Measurements from ENCODE around the gene RFTN1. TPM values are rescaled to one million over a fixed set of nuclear protein-coding genes. Genes with fewer than 3 reads are reported as not detected.

The RFTN1 gene
- total RNA-seq, 4 donors from 2014 or later: 10.3 to 26.9 (median 22.3) TPM

DNA sequence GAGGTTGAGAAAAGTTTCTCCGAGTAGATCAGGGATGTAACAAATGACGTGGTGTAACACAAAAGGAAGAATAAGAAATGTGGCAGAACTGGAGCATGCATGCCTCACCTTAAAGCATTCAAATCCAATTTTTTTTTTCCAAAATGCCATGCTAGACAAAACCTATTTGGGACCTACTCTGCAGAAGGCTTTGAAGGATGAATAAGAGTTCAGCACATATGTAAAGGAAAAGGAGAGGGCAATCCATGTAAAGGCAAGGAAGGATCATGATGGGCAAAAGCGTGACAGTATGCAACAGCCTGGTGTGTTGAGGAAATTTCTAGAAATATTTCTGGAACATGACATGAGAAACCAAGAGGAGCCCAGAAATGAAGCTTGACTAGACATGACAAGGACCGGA is 132.1 kb downstream of the RFTN1 start:
- DNase-seq (ENCODE audit: low spot score in 2 of 2): no peak
- Histone ChIP-seq H3K36me3 (peaks cover 5% of the 10 kb centered on the region), H3K9me3 (no peaks in the 10 kb centered on the region), H3K27me3 (no peaks in the 10 kb centered on the region), H3K4me3 (no peak overlapping the region), H3K27ac (no peak overlapping the region), H3K4me1 (no peaks in the 10 kb centered on the region)
- TF ChIP-seq EP300 (IDR thresholded peaks at IDR 0.05) (no peak), POLR2A (IDR thresholded peaks at IDR 0.05) (no peak), POLR2AphosphoS5 (IDR thresholded peaks at IDR 0.05) (no peak)
- TF ChIP-seq, protein P1, sequence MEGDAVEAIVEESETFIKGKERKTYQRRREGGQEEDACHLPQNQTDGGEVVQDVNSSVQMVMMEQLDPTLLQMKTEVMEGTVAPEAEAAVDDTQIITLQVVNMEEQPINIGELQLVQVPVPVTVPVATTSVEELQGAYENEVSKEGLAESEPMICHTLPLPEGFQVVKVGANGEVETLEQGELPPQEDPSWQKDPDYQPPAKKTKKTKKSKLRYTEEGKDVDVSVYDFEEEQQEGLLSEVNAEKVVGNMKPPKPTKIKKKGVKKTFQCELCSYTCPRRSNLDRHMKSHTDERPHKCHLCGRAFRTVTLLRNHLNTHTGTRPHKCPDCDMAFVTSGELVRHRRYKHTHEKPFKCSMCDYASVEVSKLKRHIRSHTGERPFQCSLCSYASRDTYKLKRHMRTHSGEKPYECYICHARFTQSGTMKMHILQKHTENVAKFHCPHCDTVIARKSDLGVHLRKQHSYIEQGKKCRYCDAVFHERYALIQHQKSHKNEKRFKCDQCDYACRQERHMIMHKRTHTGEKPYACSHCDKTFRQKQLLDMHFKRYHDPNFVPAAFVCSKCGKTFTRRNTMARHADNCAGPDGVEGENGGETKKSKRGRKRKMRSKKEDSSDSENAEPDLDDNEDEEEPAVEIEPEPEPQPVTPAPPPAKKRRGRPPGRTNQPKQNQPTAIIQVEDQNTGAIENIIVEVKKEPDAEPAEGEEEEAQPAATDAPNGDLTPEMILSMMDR (IDR thresholded peaks at IDR 0.05): no peak
- WGBS: 87% methylated on average over 4 of the region's 4 CpGs

DNA sequence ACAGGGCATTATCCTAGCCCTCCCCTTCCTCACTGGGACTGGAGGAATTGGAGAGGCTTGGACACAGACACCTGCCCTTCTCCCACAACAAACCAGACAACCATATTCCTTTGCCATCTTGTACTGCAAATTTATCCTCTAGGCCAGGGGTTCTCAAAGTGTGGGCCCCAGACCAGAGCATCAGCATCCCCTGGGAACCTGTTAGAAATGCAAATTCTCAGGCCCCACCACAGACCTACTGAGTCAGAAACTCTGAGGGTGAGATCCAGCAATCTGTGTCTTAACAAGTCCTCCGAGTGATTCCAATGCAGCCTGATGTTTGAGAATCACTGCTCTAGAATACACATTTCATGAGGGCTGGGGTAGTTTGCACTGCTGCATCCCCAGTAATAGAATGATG is 133.1 kb downstream of the RFTN1 start:
- Histone ChIP-seq H3K9me3 (no peaks in the 10 kb centered on the region), H3K27ac (no peak overlapping the region), H3K36me3 (peaks cover 5% of the 10 kb centered on the region), H3K4me1 (no peaks in the 10 kb centered on the region), H3K4me3 (no peak overlapping the region), H3K27me3 (no peaks in the 10 kb centered on the region)
- no peak for DNase-seq (ENCODE audit: low spot score in 2 of 2)
- 100% methylated on average over 1 of the region's 1 CpG for WGBS
- TF ChIP-seq POLR2AphosphoS5 (IDR thresholded peaks at IDR 0.05) (no peak), EP300 (IDR thresholded peaks at IDR 0.05) (no peak), POLR2A (IDR thresholded peaks at IDR 0.05) (no peak)
- TF ChIP-seq, protein P1 (IDR thresholded peaks at IDR 0.05): no peak

DNA sequence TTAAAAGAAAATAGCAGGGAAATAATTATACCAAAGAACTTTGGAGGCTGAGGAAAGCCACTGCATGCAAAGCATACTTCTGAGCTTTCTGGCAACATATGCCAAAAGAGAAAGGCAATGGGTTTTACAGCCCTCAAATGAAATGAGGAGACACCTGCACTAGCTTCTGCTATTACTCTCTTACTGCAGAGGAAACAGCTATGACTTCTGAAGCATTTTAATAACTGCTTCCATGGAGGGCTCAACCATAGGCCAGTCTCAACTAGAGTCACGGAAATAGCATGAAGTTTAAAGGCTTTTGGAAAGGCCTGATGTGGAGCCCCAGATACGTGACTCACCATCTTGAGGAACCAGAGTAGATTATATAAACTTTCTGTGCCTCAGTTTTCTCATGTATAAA is 133.7 kb downstream of the RFTN1 start:
- no peak overlapping the region for H3K27ac ChIP-seq
- peaks cover 5% of the 10 kb centered on the region for H3K36me3 ChIP-seq
- TF ChIP-seq EP300 (IDR thresholded peaks at IDR 0.05): no peak
- TF ChIP-seq, protein P1 (IDR thresholded peaks at IDR 0.05): no peak
- TF ChIP-seq POLR2AphosphoS5 (IDR thresholded peaks at IDR 0.05): no peak
- no peak for TF ChIP-seq POLR2A (IDR thresholded peaks at IDR 0.05)
- H3K27me3 ChIP-seq: no peaks in the 10 kb centered on the region
- no peak for DNase-seq (ENCODE audit: low spot score in 2 of 2)
- no peak overlapping the region for H3K4me3 ChIP-seq
- no peaks in the 10 kb centered on the region for H3K9me3 ChIP-seq
- no peaks in the 10 kb centered on the region for H3K4me1 ChIP-seq
- 71% methylated on average over 2 of the region's 2 CpGs for WGBS

DNA sequence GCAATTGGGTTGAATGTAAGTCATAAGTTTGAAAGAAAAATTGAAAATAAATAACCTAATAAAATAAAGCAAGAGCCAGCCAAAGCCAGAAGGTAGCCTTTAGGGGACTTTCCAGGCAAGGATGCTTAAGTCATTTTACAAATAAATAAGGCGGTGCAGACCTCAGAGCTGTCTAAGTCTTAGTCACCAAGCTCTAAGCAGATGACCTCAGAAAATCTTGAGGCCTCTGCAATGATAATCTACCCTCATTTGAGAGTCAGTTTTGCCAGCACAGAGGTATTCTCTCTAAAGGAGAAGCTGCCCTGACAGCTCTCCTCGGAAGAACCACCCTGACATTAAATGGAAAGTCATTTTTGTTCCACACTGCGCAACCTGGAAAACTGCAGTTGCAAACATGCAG is 134.6 kb downstream of the RFTN1 start:
- no peak for DNase-seq (ENCODE audit: low spot score in 2 of 2)
- no peaks in the 10 kb centered on the region for H3K9me3 ChIP-seq
- TF ChIP-seq, protein P1 (IDR thresholded peaks at IDR 0.05): no peak
- no peak for TF ChIP-seq POLR2AphosphoS5 (IDR thresholded peaks at IDR 0.05)
- TF ChIP-seq POLR2A (IDR thresholded peaks at IDR 0.05): no peak
- TF ChIP-seq EP300 (IDR thresholded peaks at IDR 0.05): no peak
- H3K4me1 ChIP-seq: peaks cover 2% of the 10 kb centered on the region
- H3K4me3 ChIP-seq: no peak overlapping the region
- peaks cover 5% of the 10 kb centered on the region for H3K36me3 ChIP-seq
- no peaks in the 10 kb centered on the region for H3K27me3 ChIP-seq
- H3K27ac ChIP-seq: no peak overlapping the region
- 74% methylated on average over 3 of the region's 3 CpGs for WGBS

DNA sequence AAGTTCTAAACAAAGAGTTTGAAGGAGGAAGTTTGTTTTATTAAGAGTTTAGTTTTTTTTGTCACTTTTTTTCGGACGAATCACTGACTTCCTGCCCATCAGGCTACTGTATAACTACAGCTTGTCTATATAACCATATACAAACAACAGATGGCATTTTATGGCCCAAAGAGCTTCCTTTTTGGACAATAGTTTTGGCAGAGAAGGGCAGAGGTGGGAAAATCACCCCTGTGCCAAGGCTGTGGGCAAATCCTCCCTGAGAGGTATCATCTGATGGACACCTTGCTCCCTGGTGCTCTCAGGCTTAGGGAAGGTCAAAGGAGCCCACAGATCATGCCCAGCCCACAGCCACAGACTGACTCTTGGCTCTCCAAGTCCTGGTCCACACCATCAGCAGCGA is 135.1 kb downstream of the RFTN1 start:
- Histone ChIP-seq H3K4me3 (no peak overlapping the region), H3K27me3 (no peaks in the 10 kb centered on the region), H3K27ac (no peak overlapping the region), H3K4me1 (peaks cover 7% of the 10 kb centered on the region), H3K9me3 (no peaks in the 10 kb centered on the region), H3K36me3 (peaks cover 5% of the 10 kb centered on the region)
- no peak for DNase-seq (ENCODE audit: low spot score in 2 of 2)
- TF ChIP-seq EP300 (IDR thresholded peaks at IDR 0.05) (no peak), POLR2A (IDR thresholded peaks at IDR 0.05) (no peak), POLR2AphosphoS5 (IDR thresholded peaks at IDR 0.05) (no peak)
- TF ChIP-seq, protein P1 (IDR thresholded peaks at IDR 0.05): no peak
- 78% methylated on average over 3 of the region's 3 CpGs for WGBS

Data from suprapubic skin (tissue), 4 donors.